HG03103 (cell line): ENCODE results near the gene FADS1.

Experiments
- ATAC-seq: cut with Tn5 transposase; IDR thresholded peaks from one replicate; pipeline ENCODE4 v1.9.1; 2021; ENCODE audit warnings: low read depth; ENCODE audit not compliant: unreplicated experiment

FADS1 gene

DNA sequence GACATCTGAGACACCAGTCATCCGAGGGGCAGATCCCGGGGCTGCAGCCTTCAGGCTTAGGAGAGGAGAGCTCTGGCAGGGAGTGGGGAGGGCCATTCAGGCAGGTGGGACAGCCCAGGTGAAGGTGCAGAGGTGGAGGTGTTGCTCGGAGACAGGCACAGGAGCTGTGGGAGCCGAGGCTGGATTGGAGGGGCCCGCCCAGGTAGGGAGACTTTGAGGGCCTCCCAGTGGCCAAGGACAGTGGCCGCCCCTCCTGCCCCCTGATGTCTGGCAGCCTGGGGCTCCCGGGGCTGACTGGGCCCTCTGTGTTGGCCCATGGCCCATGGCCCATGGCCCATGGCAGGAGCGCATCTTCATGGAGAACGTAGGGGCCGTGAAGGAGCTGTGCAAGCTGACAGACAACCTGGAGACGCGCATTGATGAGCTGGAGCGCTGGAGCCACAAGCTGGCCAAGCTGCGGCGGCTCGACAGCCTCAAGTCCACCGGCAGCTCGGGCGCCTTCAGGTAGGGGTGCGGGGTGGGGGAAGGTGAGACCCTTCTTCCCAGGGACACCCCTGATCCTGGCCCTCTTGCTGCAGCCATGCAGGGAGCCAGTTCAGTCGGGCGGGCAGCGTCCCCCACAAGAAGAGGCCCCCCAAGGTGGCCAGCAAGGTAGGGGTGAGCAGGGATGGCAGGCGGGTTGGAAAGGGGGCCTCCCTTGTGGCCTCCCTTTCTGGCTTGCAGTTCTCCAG lies 37.7 kb downstream of the FADS1 start:
- ATAC-seq = no peak

DNA sequence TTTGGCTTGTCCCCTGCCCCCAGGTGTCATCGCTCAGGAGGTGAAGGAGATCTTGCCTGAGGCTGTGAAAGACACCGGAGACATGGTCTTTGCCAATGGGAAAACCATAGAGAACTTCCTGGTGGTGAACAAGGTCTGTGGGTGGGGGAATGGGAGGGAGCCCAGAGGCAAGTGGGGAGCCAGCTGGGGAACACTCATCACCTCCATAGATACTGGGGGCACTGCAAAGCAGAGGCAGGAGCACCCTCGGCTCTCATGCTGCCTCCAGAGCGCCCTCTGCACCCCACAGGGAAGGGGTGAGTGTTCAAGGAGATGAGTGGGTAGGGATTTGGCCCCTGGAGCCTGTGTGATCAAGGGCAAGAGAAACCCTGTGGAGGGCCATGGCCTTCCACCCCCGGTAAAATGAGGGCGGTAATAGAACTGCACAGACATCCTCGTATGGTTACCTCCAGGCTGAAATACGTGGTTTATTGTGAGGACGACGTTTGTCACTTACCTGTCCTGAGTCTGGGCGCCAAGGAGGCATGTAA lies 38.4 kb downstream of the FADS1 start:
- no peak for ATAC-seq

DNA sequence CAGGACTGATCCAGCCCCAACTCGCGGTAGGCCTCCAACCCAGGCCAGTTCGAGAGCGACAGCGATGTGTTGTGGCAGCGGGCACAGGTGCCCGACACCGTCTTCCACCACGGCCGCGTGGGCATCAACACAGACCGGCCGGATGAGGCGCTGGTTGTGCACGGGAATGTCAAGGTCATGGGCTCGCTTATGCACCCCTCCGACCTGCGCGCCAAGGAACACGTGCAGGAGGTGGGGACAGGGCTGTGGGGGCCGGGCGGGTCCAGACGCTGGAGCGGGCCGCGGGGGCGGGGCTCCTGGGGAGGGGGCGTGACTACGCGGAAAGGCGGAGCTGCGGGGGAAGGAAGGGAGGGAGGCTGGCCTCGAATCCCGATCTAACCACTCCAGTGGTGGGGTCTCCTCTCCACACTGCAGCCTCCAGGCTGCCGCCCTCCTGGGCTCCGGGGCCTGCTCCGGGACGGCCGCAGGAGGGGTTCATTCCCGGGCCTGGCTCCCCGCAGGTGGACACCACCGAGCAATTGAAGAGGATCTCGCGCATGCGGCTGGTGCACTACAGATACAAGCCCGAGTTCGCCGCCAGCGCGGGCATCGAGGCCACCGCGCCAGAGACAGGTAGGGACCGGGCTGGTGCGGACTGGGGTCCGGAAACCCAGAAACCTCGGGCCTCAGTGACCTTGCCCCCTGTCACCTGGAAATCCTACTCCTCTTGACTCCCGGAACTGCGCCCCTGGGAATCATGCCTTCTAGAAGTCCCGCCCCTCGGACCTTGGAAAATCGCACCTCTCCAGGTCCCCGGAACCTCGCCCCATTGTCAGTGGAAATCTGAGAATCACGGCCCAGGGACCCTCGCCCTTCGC lies 39.3 kb downstream of the FADS1 start:
- ATAC-seq = no peak

DNA sequence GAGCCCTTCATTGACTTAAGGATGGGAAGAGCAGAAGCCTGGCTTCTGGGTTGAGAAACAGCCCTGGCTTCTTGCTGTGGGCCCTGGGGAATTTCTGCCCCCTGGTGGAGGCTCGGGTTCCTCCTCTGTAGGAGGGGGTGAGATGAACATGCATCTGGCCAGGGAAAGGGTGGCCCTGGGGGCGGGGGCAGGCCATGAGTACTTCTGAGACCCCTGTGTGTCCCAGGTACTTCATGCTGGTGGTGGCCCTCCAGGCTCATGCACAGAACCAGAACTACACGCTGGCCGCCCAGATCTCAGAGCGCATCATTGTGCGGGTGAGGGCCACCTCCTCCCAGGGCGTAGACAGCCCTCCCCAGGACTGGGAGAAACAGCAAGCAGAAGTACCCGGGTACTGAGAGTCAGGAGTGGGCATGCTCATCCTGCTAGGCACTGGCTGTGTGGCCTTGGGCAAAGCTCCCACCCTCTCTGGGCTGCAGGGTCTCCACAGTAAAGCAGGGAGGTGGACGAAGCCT lies 40.2 kb downstream of the FADS1 start:
- no peak for ATAC-seq

DNA sequence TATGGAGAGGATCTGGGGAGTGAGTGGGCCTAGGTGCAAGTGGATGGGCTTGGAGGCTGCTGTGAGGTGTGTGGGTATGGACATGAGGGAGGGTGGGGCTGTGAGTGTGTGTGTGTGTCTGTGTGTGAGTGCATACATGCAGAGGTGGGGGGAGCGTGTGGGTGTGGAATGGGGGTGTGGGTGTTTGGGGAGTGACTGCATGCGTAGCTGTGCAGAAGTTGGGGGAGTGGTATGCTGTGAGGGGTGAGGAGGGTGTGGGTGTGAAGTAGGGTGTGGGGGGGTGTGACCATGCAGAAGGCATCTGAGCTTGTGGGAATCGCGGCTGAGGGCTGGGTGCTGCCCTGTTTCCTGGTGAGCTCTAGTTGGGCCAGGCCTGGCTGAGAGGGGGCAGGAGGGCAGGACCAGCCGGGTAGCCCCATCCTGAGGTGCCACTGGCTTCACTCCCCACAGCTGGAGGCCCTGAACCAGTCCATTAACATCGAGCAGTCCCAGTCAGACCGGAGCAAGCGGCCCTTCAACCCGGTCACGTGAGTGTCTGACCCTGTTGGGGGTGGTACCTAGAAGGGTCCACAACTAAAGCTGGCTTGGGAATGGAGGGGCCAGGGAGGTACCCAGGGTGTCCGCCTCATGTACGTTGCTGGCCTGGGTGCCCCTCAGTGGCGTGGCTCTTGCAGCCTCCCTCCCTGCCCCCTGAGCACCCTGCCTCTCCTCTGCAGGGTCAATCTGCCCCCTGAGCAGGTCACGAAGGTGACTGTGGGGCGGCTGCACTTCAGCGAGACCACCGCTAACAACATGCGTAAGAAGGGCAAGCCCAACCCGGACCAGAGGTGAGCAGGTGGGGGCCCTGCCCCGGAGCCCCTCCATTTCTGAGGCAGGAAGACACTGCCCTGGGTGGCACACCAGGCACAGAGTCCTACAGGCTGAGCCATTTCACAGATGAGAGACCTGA lies 40.9 kb downstream of the FADS1 start:
- ATAC-seq = no peak

DNA sequence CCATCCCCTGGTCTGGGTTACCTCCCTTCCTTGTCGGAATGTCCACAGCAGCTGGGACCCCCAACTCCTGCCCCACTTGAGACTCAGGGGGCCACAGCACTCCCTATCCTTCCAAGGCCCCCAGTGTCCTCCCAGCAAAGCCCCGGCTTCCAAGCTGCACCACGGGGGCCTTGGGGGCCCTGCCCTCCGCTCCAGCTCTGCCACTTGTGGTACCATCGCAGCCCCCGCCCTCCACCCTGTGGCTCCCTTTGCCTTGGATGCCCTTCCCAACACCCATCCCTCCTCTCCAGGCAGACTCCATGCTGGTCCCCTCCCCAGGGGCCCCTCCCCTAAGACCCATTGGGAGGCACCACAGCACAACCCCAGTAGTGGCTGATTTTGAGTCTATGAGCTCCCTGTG lies 41.7 kb downstream of the FADS1 start:
- ATAC-seq = no peak

DNA sequence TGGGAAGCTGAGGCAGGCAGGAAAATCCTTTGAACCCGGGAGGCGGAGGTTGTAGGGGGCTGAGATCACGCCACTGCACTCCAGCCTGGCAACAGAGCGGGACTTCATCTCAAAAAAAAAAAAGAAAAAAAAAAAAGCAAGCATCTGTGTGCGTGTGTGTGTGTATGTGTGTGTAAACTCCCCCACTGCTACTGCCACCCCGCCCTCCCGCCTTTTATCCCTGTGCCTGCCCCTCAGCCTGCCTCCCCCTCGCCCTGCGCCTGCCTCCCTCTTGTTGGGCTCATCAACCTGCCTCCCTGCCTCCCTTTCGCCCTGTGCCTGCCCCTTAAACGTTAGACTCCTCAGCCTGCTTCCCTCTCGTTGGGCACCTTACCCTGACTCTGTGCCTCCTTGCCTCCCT lies 42.4 kb downstream of the FADS1 start:
- ATAC-seq = no peak

DNA sequence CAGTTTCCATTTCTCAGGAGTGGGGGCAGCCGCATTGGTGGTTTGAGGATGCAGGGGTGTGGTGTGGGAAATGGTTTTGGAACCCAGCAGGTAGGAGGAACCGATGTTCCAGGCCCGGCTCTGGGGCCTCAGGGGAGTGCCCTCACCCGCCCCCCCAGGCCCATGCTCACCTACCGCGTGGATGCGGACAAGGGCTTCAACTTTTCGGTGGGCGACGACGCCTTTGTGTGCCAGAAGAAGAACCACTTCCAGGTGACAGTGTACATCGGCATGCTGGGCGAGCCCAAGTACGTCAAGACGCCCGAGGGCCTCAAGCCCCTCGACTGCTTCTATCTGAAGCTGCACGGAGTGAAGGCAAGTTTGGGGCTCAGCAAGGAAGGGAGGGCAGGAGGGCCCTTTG lies 43.0 kb downstream of the FADS1 start:
- no peak for ATAC-seq

DNA sequence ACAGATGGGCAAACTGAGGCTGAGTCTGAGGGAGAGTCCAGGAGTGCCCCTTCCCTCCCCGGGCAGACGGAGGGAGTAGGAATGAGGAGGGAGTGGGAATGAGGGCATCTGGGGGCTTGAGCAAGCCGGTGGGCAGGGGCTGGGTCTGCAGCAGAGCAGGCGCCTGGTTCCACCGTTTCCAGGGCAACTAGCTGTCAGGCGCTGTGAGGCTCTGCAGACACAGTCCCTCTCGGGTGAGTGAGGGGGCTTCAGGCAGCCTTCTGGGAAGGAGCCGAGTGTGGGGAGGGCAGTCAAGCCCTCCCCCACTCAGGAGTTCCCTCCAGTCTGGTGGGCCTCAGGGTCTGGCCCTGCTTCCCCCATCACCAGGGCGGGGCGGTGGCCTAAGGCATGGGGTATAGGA lies 43.4 kb downstream of the FADS1 start:
- ATAC-seq = no peak

DNA sequence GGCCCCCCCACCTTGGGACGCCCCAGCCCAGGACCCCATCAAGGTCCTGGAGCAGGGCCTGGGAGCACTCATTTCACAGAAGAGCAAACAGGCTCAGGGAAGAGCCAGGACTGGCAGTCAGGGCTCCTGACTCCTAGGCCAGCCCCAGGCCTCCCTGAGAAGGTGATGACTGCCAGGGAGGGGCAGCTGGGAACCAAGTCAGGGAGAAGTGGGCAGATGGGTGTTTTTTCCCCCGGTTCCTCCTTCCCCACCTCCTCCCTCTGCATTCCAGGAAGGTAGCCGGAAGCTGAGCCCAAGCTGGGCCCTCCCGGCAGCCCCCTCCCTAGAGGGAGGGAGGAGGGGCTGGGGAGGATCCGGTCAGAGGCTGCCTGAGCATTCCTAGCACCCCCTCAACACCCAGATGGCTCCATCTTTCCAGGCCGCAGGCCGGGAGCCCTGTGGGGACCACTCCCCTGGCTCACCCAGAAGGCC lies 44.8 kb downstream of the FADS1 start:
- ATAC-seq = no peak

DNA sequence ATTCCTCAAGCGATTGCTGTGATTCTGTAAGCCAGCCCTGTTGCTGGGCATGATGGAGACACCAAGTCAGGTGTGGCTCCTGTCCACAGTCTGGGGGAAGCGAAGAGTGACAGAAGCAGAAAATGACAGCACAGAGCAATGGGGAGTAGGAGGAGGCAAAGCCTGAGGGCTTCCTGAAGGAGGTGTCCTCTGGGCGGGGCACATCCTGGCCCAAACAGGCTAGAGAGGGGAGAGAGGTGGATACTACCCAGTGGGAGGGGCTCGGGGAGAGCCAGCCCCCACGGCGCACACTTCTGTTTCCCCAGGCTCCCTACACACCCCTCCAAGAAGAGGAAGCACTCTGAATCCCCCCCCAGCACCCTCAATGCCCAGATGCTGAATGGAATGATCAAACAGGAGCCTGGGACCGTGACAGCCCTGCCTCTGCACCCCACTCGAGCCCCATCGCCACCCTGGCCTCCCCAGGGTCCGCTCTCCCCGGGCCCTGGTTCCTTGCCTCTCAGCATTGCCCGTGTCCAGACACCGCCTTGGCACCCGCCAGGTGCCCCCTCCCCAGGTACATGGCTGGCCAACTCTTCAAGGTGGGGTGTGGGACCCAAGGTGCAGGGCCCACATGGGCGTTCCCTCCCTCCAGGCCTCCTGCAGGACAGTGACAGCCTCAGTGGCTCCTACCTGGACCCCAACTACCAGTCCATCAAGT lies 45.5 kb downstream of the FADS1 start:
- ATAC-seq = no peak

DNA sequence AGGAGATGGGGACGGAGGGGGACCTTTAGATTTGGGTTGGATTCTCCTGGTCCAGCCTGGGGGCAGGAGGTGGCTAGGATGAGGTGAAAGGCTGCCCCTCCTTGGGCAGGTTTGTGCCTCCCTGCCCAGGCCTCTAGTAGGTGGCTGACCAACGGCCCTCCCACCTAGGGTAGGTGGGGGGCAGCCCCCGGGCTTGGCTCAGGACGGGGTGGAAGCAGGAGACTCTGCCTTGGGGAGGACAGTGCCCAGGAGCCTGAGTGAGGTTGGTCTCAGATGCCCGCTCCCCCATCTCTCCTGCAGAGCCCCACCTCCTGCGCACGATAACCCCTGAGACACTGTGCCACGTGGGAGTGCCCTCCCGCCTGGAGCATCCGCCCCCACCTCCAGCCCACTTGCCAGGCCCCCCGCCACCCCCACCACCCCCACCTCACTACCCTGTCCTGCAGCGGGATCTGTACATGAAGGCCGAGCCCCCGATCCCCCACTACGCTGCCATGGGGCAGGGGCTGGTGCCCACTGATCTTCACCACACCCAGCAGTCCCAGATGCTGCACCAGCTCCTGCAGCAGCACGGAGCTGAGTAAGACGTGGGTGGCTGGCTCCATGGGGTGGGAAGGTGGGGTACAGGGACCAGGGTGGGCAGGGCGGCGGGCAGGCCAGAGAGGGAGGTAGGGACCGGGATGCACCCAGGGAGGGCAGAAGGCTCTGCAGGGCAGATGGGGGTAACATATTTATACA lies 46.7 kb downstream of the FADS1 start:
- ATAC-seq = no peak

DNA sequence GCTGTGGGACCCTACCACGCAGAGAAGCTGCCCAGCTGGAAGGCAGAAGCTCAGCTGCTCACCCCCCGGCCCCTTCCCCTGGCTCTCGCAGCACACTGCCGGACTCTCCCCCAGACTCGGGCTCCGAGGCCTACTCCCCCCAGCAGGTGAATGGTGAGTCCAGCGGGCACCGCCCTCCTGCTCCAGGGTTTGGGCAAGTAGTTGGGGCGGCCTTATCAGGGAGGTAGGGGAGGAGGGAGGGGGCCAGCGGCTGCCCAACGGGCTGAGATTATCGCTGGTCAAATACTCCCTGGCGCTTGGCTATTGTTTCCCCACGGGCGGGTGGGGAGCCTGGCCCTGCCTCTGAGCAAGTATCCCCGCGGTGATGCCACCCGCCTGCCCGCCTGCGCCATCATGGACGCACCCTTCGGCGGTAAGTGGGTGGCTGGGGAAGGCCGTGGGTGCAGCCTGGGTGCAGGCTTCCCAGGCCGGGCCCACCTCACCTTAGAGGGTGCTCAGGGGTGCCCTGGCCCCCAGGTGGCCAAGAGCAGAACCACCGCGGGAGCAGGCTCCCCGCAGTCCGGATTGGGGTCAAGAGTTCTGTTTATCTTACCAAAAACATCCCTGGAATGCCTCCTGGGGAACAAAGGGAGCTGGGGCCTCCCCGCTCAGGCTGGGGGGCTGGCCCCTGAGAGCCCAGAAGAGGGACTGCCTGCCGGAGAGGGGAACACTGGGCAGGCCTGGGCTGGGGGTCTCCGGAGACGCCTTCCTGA lies 47.5 kb downstream of the FADS1 start:
- ATAC-seq = no peak

DNA sequence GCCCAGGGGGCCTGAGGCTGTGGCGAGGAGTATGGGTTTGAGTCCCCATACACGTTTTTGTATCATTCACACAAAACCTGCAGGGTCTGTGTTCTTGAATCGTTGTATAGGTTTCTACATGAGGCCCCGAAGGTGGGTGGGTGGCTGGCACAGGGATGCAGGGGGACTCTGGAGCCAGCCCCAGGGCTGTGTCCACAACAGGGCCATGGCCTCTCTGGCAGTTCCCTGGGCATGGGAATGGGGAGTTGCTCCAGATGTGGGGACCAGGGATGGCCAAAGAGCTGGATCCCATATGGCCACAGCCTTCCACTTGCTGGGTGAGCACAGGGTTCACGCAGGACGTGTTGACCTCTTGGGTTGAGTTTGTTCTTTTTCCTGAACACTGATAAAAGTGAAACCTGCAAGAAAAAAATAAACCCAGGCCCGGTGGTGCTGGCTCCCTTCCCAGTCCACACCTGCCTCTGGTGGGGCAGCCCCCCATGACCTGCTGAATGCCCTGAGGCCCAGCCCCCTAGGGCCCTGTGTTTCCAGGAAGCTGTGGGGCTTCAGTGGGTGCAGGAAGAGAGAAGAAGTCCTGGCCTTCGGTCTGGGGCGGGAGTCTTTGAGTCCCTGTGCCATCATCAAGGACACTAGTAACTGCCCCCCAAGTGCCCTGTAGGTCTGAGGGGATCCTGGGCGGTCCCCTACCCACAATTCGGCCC lies 48.3 kb downstream of the FADS1 start:
- no peak for ATAC-seq

DNA sequence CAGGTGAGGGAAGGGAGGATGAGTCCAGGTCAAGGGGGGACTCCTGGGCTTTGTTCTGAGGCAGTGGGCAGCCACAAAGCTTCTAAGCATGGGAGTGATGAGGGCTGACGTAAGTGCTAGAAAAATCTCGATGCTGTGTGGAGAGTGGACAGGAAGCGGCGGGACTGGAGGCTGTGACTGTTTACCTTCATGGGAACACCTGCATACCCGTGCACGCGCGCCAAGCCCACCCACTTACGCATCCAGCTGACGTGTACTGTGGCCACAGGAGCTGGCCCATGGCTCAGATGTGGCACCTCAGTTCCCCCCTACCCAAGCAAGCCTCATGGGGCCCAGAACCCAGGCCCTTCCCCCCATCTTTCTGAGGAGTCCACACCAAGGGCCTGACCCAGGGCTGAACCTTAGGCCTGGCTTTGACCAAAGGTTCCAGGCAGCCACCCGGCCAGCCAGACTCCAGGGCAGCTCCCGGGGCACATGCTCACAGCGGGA lies 50.4 kb downstream of the FADS1 start:
- ATAC-seq = no peak

DNA sequence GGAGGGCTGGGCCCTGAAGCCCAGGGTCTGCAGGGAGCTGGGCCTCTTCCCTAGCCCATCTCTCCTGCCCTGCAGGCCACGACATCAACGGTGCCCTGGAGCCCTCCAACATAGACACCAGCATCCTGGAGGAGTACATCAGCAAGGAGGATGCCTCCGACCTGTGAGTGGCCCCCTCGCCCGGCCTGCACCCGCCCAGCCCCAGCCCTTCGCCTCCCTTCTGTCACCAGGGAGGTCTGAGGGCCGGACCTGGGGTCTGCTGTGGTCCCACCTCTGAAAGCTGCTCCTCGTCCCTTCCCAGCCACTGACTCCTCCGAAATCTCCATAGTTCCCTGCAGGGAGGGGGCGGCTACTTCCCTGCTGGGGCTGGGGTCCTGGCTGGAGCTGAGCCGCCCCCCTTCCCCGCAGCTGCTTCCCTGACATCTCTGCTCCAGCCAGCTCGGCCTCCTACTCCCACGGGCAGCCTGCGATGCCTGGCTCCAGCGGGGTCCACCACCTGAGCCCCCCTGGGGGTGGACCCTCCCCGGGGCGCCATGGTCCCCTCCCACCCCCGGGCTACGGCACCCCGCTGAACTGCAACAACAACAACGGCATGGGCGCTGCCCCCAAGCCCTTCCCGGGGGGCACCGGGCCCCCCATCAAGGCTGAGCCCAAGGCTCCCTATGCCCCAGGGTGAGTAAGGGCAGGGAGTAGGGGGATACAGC lies 51.1 kb downstream of the FADS1 start:
- ATAC-seq = no peak
